Gastrocnemius medialis (tissue), 4 donors: ENCODE results near the gene KCTD18. TPM values are rescaled to one million over a fixed set of nuclear protein-coding genes. Genes with fewer than 3 reads are reported as not detected.
A peak's percentile ranks its signal among the peaks of the same experiment; 100 is the strongest.

Experiments
- ATAC-seq, 2 donors: fragments of 150-250 bp; one replicate each; pipeline ENCODE4 v1.9.1; 2016
- DNase-seq, 2 donors: peaks; one replicate each; pipeline ENCODE4 v3.0.0-alpha.2; 2019
- H3K27ac ChIP-seq, 4 donors: fragments of 200-600 bp; sonication (generic); 1 replicate in 1 of 4; 2 replicates in 3 of 4; pipeline ENCODE4 v1.5.1; 2016 to 2018; ENCODE audit warnings: mild to moderate bottlenecking in 2 of 4, moderate library complexity in 1 of 4
- H3K27me3 ChIP-seq, 3 donors: fragments of 200-600 bp; sonication (generic) in 2 of 3; 1 replicate in 1 of 3; 2 replicates in 2 of 3; pipeline versions ENCODE4 v1.5.1 to v1.6.0; 2016 to 2019; ENCODE audit warnings: mild to moderate bottlenecking in 1 of 3, moderate library complexity in 1 of 3
- H3K36me3 ChIP-seq, 2 donors: fragments of 200-600 bp; sonication (generic) in 1 of 2; one replicate each; pipeline ENCODE4 v1.5.1; 2017 to 2018
- H3K4me1 ChIP-seq, 2 donors: fragments of 200-600 bp; sonication (generic) in 1 of 2; one replicate each; pipeline ENCODE4 v1.5.1; 2016 to 2017; ENCODE audit warnings: mild to moderate bottlenecking in 2 of 2
- H3K4me3 ChIP-seq, 4 donors: fragments of 200-600 bp; sonication (generic) in 3 of 4; 1 replicate in 1 of 4; 2 replicates in 3 of 4; pipeline ENCODE4 v1.5.1; 2016 to 2019; ENCODE audit warnings: mild to moderate bottlenecking in 2 of 4
- H3K9me3 ChIP-seq, 3 donors: fragments of 200-600 bp; sonication (generic) in 2 of 3; 1 replicate in 1 of 3; 2 replicates in 2 of 3; pipeline ENCODE4 v1.5.1; 2016 to 2019
- CTCF ChIP-seq, 5 experiments: fragments of 450-650 bp in 3 of 5; fragments of 200-600 bp in 2 of 5; sonication (generic) in 2 of 5; IDR thresholded peaks in 4 of 5; conservative IDR thresholded peaks in 1 of 5; 1 replicate in 4 of 5; 2 replicates in 1 of 5; pipeline ENCODE4 v1.5.1; 2016 to 2019; ENCODE audit warnings: antibody characterized with exemption in 5 of 5, mild to moderate bottlenecking in 3 of 5, moderate library complexity in 3 of 5
- POLR2A ChIP-seq, 2 donors: fragments of 450-650 bp; IDR thresholded peaks; one replicate each; pipeline ENCODE4 v1.6.1; 2017; ENCODE audit warnings: antibody characterized with exemption in 2 of 2, mild to moderate bottlenecking in 2 of 2, moderate library complexity in 2 of 2
- in situ Hi-C, 4 donors: fragments of 200-750 bp; cut with MboI; loops; one replicate each; pipeline versions ENCODE4 v1.15.0 to v1.8.0; 2017; ENCODE audit warnings: low sequenced_read_pairs in 4 of 4
- intact Hi-C: fragments of 100-400 bp; cut with DNase I; formaldehyde crosslinking; loops from one replicate; pipeline ENCODE4 v1.15.1; 2023; ENCODE audit warnings: low total_unique reads
- total RNA-seq, 4 donors: library from RNA; depleted of rRNA; stranded (reverse); fragments of >200 nt; gene quantifications; one replicate each; pipeline versions ENCODE4 v1.1.0 to v1.2.3, GENCODE V29; 2016

Gene KCTD18
- total RNA-seq, 4 donors from 2014 or later: 16.6 to 20.1 (median 19.6) TPM

GRCh38 chr2:200479692-200480265 lies 30.1 kb downstream of the KCTD18 start:
- Histone ChIP-seq H3K4me3 (no peak overlapping the region), H3K27ac (no peak overlapping the region), H3K4me1 (peaks cover 12 to 26% of the 10 kb centered on the region in 2 donors), H3K27me3 (no peaks in the 10 kb centered on the region), H3K9me3 (no peaks in the 10 kb centered on the region), H3K36me3 (peaks cover 0 to 1% of the 10 kb centered on the region in 2 donors)
- DNase-seq: no peak
- intact Hi-C loops: no loop called here
- ATAC-seq: no peak
- in situ Hi-C loops: loop anchor here in 2 of 4 donors (5.0 to 10.0 kb wide), 2 partner anchors 175 to 492 kb away; partner anchors contain the start of gene SPATS2L (in 1 of the 2)
- TF ChIP-seq POLR2A (IDR thresholded peaks at IDR 0.05): no peak

GRCh38 chr2:200477667-200478131 lies 32.2 kb downstream of the KCTD18 start:
- ATAC-seq (peak; percentile 72 to 83), DNase-seq (peak; percentile 44 to 71)
- intact Hi-C loops (no loop called here), in situ Hi-C loops (loop anchor here in 2 of 4 donors (5.0 to 10.0 kb wide), 2 partner anchors 173 to 490 kb away; partner anchors contain the start of gene SPATS2L (in 1 of the 2))
- Histone ChIP-seq H3K36me3 (peaks cover 0 to 13% of the 10 kb centered on the region in 2 donors), H3K4me1 (peaks cover 12 to 26% of the 10 kb centered on the region in 2 donors), H3K9me3 (no peaks in the 10 kb centered on the region), H3K27ac (peak overlapping the region; percentile 59 to 73 (median 68)), H3K4me3 (peak overlapping the region; percentile 34 to 53 (median 38)), H3K27me3 (no peaks in the 10 kb centered on the region)
- TF ChIP-seq POLR2A (IDR thresholded peaks at IDR 0.05): no peak
- no peak for TF ChIP-seq CTCF (IDR thresholded peaks at IDR 0.05 in 4 of 5, conservative IDR thresholded peaks at IDR 0.05 in 1 of 5)

- H3K27me3 ChIP-seq: no peaks in the 10 kb centered on the region
- H3K36me3 ChIP-seq: peaks cover 0 to 19% of the 10 kb centered on the region in 2 donors
- in situ Hi-C loops: loop anchor here in 2 of 4 donors (5.0 to 10.0 kb wide), 2 partner anchors 172 to 490 kb away; partner anchors contain the start of gene SPATS2L (in 1 of the 2)
- intact Hi-C loops: no loop called here
- DNase-seq (no peak), ATAC-seq (no peak)
- H3K4me3 ChIP-seq: peak overlapping the region in 1 of 4 donors; percentile 8
- no peaks in the 10 kb centered on the region for H3K9me3 ChIP-seq
- no peak for TF ChIP-seq POLR2A (IDR thresholded peaks at IDR 0.05)
- no peak for TF ChIP-seq CTCF (IDR thresholded peaks at IDR 0.05 in 4 of 5, conservative IDR thresholded peaks at IDR 0.05 in 1 of 5)
- peaks cover 12 to 26% of the 10 kb centered on the region in 2 donors for H3K4me1 ChIP-seq
- peak overlapping the region; percentile 59 to 73 (median 68) for H3K27ac ChIP-seq
These were observed 33.0 kb downstream of the KCTD18 start for GRCh38 chr2:200476836-200477235.

GRCh38 chr2:200475795-200476194 lies 34.1 kb downstream of the KCTD18 start:
- Histone ChIP-seq H3K4me1 (peaks cover 12 to 26% of the 10 kb centered on the region in 2 donors), H3K9me3 (no peaks in the 10 kb centered on the region), H3K36me3 (peaks cover 0 to 30% of the 10 kb centered on the region in 2 donors), H3K27ac (no peak overlapping the region), H3K27me3 (no peaks in the 10 kb centered on the region), H3K4me3 (no peak overlapping the region)
- TF ChIP-seq POLR2A (IDR thresholded peaks at IDR 0.05) (no peak), CTCF (IDR thresholded peaks at IDR 0.05 in 4 of 5, conservative IDR thresholded peaks at IDR 0.05 in 1 of 5) (no peak)
- intact Hi-C loops (no loop called here), in situ Hi-C loops (loop anchor here in 2 of 4 donors (5.0 to 10.0 kb wide), 2 partner anchors 171 to 488 kb away; partner anchors contain the start of gene SPATS2L (in 1 of the 2))
- ATAC-seq (no peak), DNase-seq (no peak)

- no peak for DNase-seq
- peaks cover 0 to 34% of the 10 kb centered on the region in 2 donors for H3K36me3 ChIP-seq
- ATAC-seq: no peak
- no peaks in the 10 kb centered on the region for H3K27me3 ChIP-seq
- intact Hi-C loops: no loop called here
- in situ Hi-C loops: loop anchor here in 2 of 4 donors (10.0 to 25.0 kb wide), 2 partner anchors 161 to 168 kb away; partner anchors contain the start of gene SPATS2L (in 2 of the 2)
- H3K4me1 ChIP-seq: peaks cover 9 to 16% of the 10 kb centered on the region in 2 donors
- H3K27ac ChIP-seq: no peak overlapping the region
- TF ChIP-seq POLR2A (IDR thresholded peaks at IDR 0.05) (no peak), CTCF (IDR thresholded peaks at IDR 0.05 in 4 of 5, conservative IDR thresholded peaks at IDR 0.05 in 1 of 5) (no peak)
- no peak overlapping the region for H3K4me3 ChIP-seq
- H3K9me3 ChIP-seq: no peaks in the 10 kb centered on the region
These were observed 36.9 kb downstream of the KCTD18 start for GRCh38 chr2:200472853-200473464.
